ENCODE results near the gene OGDHL.
A peak's percentile ranks its signal among the peaks of the same experiment; 100 is the strongest.
"Not testable (repeated sequence)": the region's sequence is repeated elsewhere in the genome, so short reads cannot be mapped to it uniquely, and the experiment has no call there.

Gene OGDHL

DNA sequence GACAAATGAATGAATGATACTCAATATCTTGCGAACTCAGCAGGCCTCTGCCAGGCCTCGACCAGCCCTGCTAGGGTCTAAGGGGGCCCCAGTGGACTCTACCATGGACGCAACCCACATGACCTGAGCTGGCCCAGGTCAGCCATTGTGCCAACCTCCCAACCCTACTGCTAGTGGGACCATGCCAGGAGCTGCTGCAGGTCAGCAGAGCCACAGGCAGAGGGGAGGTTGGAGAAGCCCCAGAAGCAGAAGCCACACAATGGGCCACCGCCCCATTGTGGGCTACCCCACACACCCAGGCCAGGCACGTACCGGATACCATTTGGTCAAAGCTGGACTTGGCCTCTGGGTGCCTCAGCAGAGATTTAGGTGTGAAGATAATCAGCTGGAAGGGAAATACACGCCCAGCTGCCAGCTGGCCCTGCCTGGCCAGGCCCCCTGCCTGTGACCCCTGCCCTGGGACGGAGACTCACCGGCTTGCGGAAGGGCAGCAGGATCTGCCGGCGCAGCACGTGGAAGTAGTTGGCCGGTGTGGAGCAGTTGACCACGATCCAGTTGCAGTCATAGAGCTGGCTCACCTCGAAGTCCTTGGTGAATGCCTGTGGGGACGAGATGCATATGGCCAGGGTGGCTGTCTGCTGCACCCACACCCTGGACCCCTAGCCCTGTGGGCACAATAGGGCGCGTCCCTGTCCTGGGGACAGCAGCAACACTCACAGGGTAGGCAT, 24.5 kb downstream of the OGDHL start:
- Histone ChIP-seq H3K27ac (ENCODE audit: low read length) (no peak overlapping the region), H3K9me3 (ENCODE audit: control insufficient read depth in 1 of 2, low read length in 2 of 2) (no peaks in the 10 kb centered on the region), H3K36me3 (ENCODE audit: control insufficient read depth in 1 of 2, insufficient read depth in 2 of 2, low read length in 2 of 2) (no peaks in the 10 kb centered on the region), H3K4me1 (ENCODE audit: control insufficient read depth in 1 of 2, insufficient read depth in 2 of 2, low read length in 2 of 2) (no peaks in the 10 kb centered on the region), H3K27me3 (ENCODE audit: low read depth, low read length) (no peaks in the 10 kb centered on the region), H3K4me3 (ENCODE audit: low read depth in 1 of 2, low read length in 2 of 2) (no peak overlapping the region)

- Histone ChIP-seq H3K4me3 (ENCODE audit: low read depth in 1 of 2, low read length in 2 of 2) (no peak overlapping the region), H3K36me3 (ENCODE audit: control insufficient read depth in 1 of 2, insufficient read depth in 2 of 2, low read length in 2 of 2) (no peaks in the 10 kb centered on the region), H3K27me3 (ENCODE audit: low read depth, low read length) (no peaks in the 10 kb centered on the region)
Observed at GRCh38 chr10:49736564-49737113, 25.5 kb downstream of the OGDHL start.

GRCh38 chr10:49735848-49736563, 26.1 kb downstream of the OGDHL start:
- no peaks in the 10 kb centered on the region for H3K27me3 ChIP-seq (ENCODE audit: low read depth, low read length)
- no peak overlapping the region for H3K27ac ChIP-seq (ENCODE audit: low read length)
- H3K9me3 ChIP-seq (ENCODE audit: control insufficient read depth in 1 of 2, low read length in 2 of 2), result no peaks in the 10 kb centered on the region
- no peaks in the 10 kb centered on the region for H3K4me1 ChIP-seq (ENCODE audit: control insufficient read depth in 1 of 2, insufficient read depth in 2 of 2, low read length in 2 of 2)
- H3K36me3 ChIP-seq (ENCODE audit: control insufficient read depth in 1 of 2, insufficient read depth in 2 of 2, low read length in 2 of 2), result no peaks in the 10 kb centered on the region
- H3K4me3 ChIP-seq (ENCODE audit: low read depth in 1 of 2, low read length in 2 of 2), result no peak overlapping the region

More at GRCh38 chr10:49736564-49737113, 25.5 kb downstream of the OGDHL start:
- Histone ChIP-seq H3K9me3 (ENCODE audit: control insufficient read depth in 1 of 2, low read length in 2 of 2) (no peaks in the 10 kb centered on the region), H3K27ac (ENCODE audit: low read length) (no peak overlapping the region), H3K4me1 (ENCODE audit: control insufficient read depth in 1 of 2, insufficient read depth in 2 of 2, low read length in 2 of 2) (no peaks in the 10 kb centered on the region)

DNA sequence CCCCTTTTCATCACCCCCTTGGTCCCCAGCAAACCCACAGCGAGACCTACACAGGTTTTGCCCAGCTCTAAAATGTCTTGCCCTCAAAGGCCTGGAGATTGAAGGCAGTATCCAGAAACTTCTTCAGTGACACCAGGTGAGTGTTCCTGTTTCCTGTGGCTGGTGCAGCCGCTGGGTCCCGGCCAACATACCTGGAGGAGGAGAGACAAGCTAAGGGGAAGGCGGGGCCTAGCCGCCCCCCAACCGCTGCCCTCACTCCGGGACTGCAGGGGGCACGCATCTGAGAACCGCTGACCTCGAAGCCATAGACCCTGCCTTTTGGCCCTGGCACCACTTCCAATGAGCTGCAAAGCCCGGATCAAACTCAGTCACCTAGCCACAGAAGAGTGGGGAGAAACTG, 27.0 kb downstream of the OGDHL start:
- Histone ChIP-seq H3K9me3 (ENCODE audit: control insufficient read depth in 1 of 2, low read length in 2 of 2) (no peaks in the 10 kb centered on the region), H3K4me1 (ENCODE audit: control insufficient read depth in 1 of 2, insufficient read depth in 2 of 2, low read length in 2 of 2) (no peaks in the 10 kb centered on the region), H3K36me3 (ENCODE audit: control insufficient read depth in 1 of 2, insufficient read depth in 2 of 2, low read length in 2 of 2) (no peaks in the 10 kb centered on the region), H3K27me3 (ENCODE audit: low read depth, low read length) (no peaks in the 10 kb centered on the region), H3K27ac (ENCODE audit: low read length) (no peak overlapping the region), H3K4me3 (ENCODE audit: low read depth in 1 of 2, low read length in 2 of 2) (no peak overlapping the region)

- Histone ChIP-seq H3K4me3 (ENCODE audit: low read depth in 1 of 2, low read length in 2 of 2) (no peak overlapping the region), H3K36me3 (ENCODE audit: control insufficient read depth in 1 of 2, insufficient read depth in 2 of 2, low read length in 2 of 2) (no peaks in the 10 kb centered on the region), H3K4me1 (ENCODE audit: control insufficient read depth in 1 of 2, insufficient read depth in 2 of 2, low read length in 2 of 2) (no peaks in the 10 kb centered on the region), H3K27ac (ENCODE audit: low read length) (no peak overlapping the region), H3K27me3 (ENCODE audit: low read depth, low read length) (no peaks in the 10 kb centered on the region), H3K9me3 (ENCODE audit: control insufficient read depth in 1 of 2, low read length in 2 of 2) (no peaks in the 10 kb centered on the region)
Observed at GRCh38 chr10:49734676-49735075, 27.4 kb downstream of the OGDHL start.

GRCh38 chr10:49733866-49734265, 28.3 kb downstream of the OGDHL start:
- Histone ChIP-seq H3K9me3 (ENCODE audit: control insufficient read depth in 1 of 2, low read length in 2 of 2) (no peaks in the 10 kb centered on the region), H3K27me3 (ENCODE audit: low read depth, low read length) (no peaks in the 10 kb centered on the region), H3K36me3 (ENCODE audit: control insufficient read depth in 1 of 2, insufficient read depth in 2 of 2, low read length in 2 of 2) (no peaks in the 10 kb centered on the region), H3K4me1 (ENCODE audit: control insufficient read depth in 1 of 2, insufficient read depth in 2 of 2, low read length in 2 of 2) (no peaks in the 10 kb centered on the region), H3K27ac (ENCODE audit: low read length) (no peak overlapping the region), H3K4me3 (ENCODE audit: low read depth in 1 of 2, low read length in 2 of 2) (no peak overlapping the region)

- peak overlapping the region in 1 of 2 donors; percentile 11 for H3K4me3 ChIP-seq (ENCODE audit: low read depth in 1 of 2, low read length in 2 of 2)
- peaks cover 8 to 9% of the 10 kb centered on the region in 2 donors for H3K9me3 ChIP-seq (ENCODE audit: control insufficient read depth in 1 of 2, low read length in 2 of 2)
- no peaks in the 10 kb centered on the region for H3K36me3 ChIP-seq (ENCODE audit: control insufficient read depth in 1 of 2, insufficient read depth in 2 of 2, low read length in 2 of 2)
- no peaks in the 10 kb centered on the region for H3K4me1 ChIP-seq (ENCODE audit: control insufficient read depth in 1 of 2, insufficient read depth in 2 of 2, low read length in 2 of 2)
- no peaks in the 10 kb centered on the region for H3K27me3 ChIP-seq (ENCODE audit: low read depth, low read length)
- no peak overlapping the region for H3K27ac ChIP-seq (ENCODE audit: low read length)
Observed at GRCh38 chr10:49726593-49726992, 35.5 kb downstream of the OGDHL start.

- H3K4me1 ChIP-seq (ENCODE audit: control insufficient read depth in 1 of 2, insufficient read depth in 2 of 2, low read length in 2 of 2); H3K27me3 ChIP-seq (ENCODE audit: low read depth, low read length); H3K9me3 ChIP-seq (ENCODE audit: control insufficient read depth in 1 of 2, low read length in 2 of 2); H3K4me3 ChIP-seq (ENCODE audit: low read depth in 1 of 2, low read length in 2 of 2); H3K27ac ChIP-seq (ENCODE audit: low read length); H3K36me3 ChIP-seq (ENCODE audit: control insufficient read depth in 1 of 2, insufficient read depth in 2 of 2, low read length in 2 of 2): not testable (repeated sequence)
Observed at GRCh38 chr10:49715157-49715556, 47.0 kb downstream of the OGDHL start.

GRCh38 chr10:49713266-49713665, 48.9 kb downstream of the OGDHL start:
- H3K36me3 ChIP-seq (ENCODE audit: control insufficient read depth in 1 of 2, insufficient read depth in 2 of 2, low read length in 2 of 2), result no peaks in the 10 kb centered on the region

GRCh38 chr10:49711481-49711880, 50.6 kb downstream of the OGDHL start:
- H3K27ac ChIP-seq (ENCODE audit: low read length), result no peak overlapping the region

More at GRCh38 chr10:49713266-49713665, 48.9 kb downstream of the OGDHL start:
- no peaks in the 10 kb centered on the region for H3K27me3 ChIP-seq (ENCODE audit: low read depth, low read length)
- H3K4me3 ChIP-seq (ENCODE audit: low read depth in 1 of 2, low read length in 2 of 2), result no peak overlapping the region
- H3K27ac ChIP-seq (ENCODE audit: low read length), result no peak overlapping the region
- no peaks in the 10 kb centered on the region for H3K4me1 ChIP-seq (ENCODE audit: control insufficient read depth in 1 of 2, insufficient read depth in 2 of 2, low read length in 2 of 2)
- no peaks in the 10 kb centered on the region for H3K9me3 ChIP-seq (ENCODE audit: control insufficient read depth in 1 of 2, low read length in 2 of 2)

GRCh38 chr10:49710966-49711365, 51.2 kb downstream of the OGDHL start:
- H3K4me1 ChIP-seq (ENCODE audit: control insufficient read depth in 1 of 2, insufficient read depth in 2 of 2, low read length in 2 of 2), result no peaks in the 10 kb centered on the region
- H3K36me3 ChIP-seq (ENCODE audit: control insufficient read depth in 1 of 2, insufficient read depth in 2 of 2, low read length in 2 of 2), result no peaks in the 10 kb centered on the region
- no peaks in the 10 kb centered on the region for H3K9me3 ChIP-seq (ENCODE audit: control insufficient read depth in 1 of 2, low read length in 2 of 2)
- H3K27ac ChIP-seq (ENCODE audit: low read length), result no peak overlapping the region
- H3K4me3 ChIP-seq (ENCODE audit: low read depth in 1 of 2, low read length in 2 of 2), result no peak overlapping the region
- no peaks in the 10 kb centered on the region for H3K27me3 ChIP-seq (ENCODE audit: low read depth, low read length)

More at GRCh38 chr10:49711481-49711880, 50.6 kb downstream of the OGDHL start:
- Histone ChIP-seq H3K9me3 (ENCODE audit: control insufficient read depth in 1 of 2, low read length in 2 of 2) (no peaks in the 10 kb centered on the region), H3K4me1 (ENCODE audit: control insufficient read depth in 1 of 2, insufficient read depth in 2 of 2, low read length in 2 of 2) (no peaks in the 10 kb centered on the region), H3K36me3 (ENCODE audit: control insufficient read depth in 1 of 2, insufficient read depth in 2 of 2, low read length in 2 of 2) (no peaks in the 10 kb centered on the region), H3K27me3 (ENCODE audit: low read depth, low read length) (no peaks in the 10 kb centered on the region), H3K4me3 (ENCODE audit: low read depth in 1 of 2, low read length in 2 of 2) (no peak overlapping the region)
